DOHH2 (cell line): ENCODE data around the gene MYL5.

Experiments
- H3F3A ChIP-seq: fragments of 200-600 bp; sonication (generic), shearing (Covaris generic); 2 replicates; pipeline ENCODE4 v1.6.0; 2016; ENCODE audit warnings: antibody characterized with exemption, mild to moderate bottlenecking; ENCODE audit not compliant: control insufficient read depth, insufficient read depth
- H3K27ac ChIP-seq: fragments of 200-600 bp; sonication (generic); 2 replicates; pipeline ENCODE4 v1.5.1; 2014; ENCODE audit warnings: low read depth, mild to moderate bottlenecking, low read length, moderate library complexity
- H3K27me3 ChIP-seq: fragments of 200-600 bp; sonication (generic); 2 replicates; pipeline ENCODE4 v1.6.1; 2014; ENCODE audit warnings: mild to moderate bottlenecking, low read length, mixed read lengths; ENCODE audit not compliant: control insufficient read depth
- H3K36me3 ChIP-seq: fragments of 200-600 bp; sonication (generic); 2 replicates; pipeline ENCODE4 v1.6.1; 2014; ENCODE audit warnings: mild to moderate bottlenecking, low read length, moderate library complexity, mixed read lengths; ENCODE audit not compliant: control insufficient read depth
- H3K4me1 ChIP-seq: fragments of 200-600 bp; sonication (generic); 2 replicates; pipeline ENCODE4 v1.6.1; 2014; ENCODE audit warnings: mild to moderate bottlenecking, low read length, mixed read lengths; ENCODE audit not compliant: control insufficient read depth
- H3K4me2 ChIP-seq: fragments of 200-600 bp; sonication (generic); 2 replicates; pipeline ENCODE4 v1.6.0; 2014; ENCODE audit warnings: mild to moderate bottlenecking, low read length, moderate library complexity
- H3K4me3 ChIP-seq: fragments of 200-600 bp; sonication (generic); 2 replicates; pipeline ENCODE4 v1.5.1; 2014; ENCODE audit warnings: mild to moderate bottlenecking, low read length, mixed read lengths
- H3K79me2 ChIP-seq: fragments of 200-600 bp; sonication (generic); 2 replicates; pipeline ENCODE4 v1.6.1; 2014; ENCODE audit warnings: mild to moderate bottlenecking, low read length, mixed read lengths; ENCODE audit not compliant: control insufficient read depth
- H3K9me2 ChIP-seq: fragments of 200-600 bp; sonication (generic); replicated peaks from 2 replicates; pipeline ENCODE4 v1.6.1; 2014; ENCODE audit warnings: mild to moderate bottlenecking, low read length, mixed read lengths; ENCODE audit not compliant: control insufficient read depth
- H3K9me3 ChIP-seq: fragments of 200-600 bp; sonication (generic); 2 replicates; pipeline ENCODE4 v1.6.1; 2014; ENCODE audit warnings: antibody characterized with exemption, low read length, mixed read lengths; ENCODE audit not compliant: control insufficient read depth, insufficient read depth
- H4K20me1 ChIP-seq: fragments of 200-600 bp; sonication (generic); 2 replicates; pipeline ENCODE4 v1.6.0; 2014; ENCODE audit warnings: low read depth, mild to moderate bottlenecking, antibody characterized with exemption, low read length, moderate library complexity; ENCODE audit not compliant: control insufficient read depth, insufficient read depth
- CTCF ChIP-seq: fragments of 200-600 bp; sonication (generic); IDR thresholded peaks from one replicate; pipeline ENCODE4 v1.5.1; 2014; ENCODE audit warnings: antibody characterized with exemption, mild to moderate bottlenecking, low read depth, low read length; ENCODE audit not compliant: poor library complexity, severe bottlenecking
- EZH2phosphoT487 ChIP-seq: fragments of 200-600 bp; sonication (generic); IDR thresholded peaks from 2 replicates; pipeline ENCODE4 v1.6.1; 2017; ENCODE audit warnings: borderline replicate concordance, mild to moderate bottlenecking, antibody characterized with exemption, low read length, moderate library complexity, mixed read lengths

Gene MYL5

GRCh38 chr4:657834-658667 is 16.3 kb upstream of the MYL5 start:
- Histone ChIP-seq H4K20me1 (no peaks in the 10 kb centered on the region), H3K4me2 (no peak overlapping the region), H3K27ac (no peak overlapping the region), H3K4me3 (no peak overlapping the region), H3K27me3 (no peaks in the 10 kb centered on the region), H3K4me1 (peaks cover 2% of the 10 kb centered on the region), H3K9me3 (peaks cover 11% of the 10 kb centered on the region; the same call in 1 of the 2 replicates), H3F3A (no peaks in the 10 kb centered on the region), H3K9me2 (no peaks in the 10 kb centered on the region), H3K79me2 (no peaks in the 10 kb centered on the region), H3K36me3 (no peaks in the 10 kb centered on the region)
- no peak for TF ChIP-seq EZH2phosphoT487
- no peak for TF ChIP-seq CTCF

GRCh38 chr4:658681-659667 is 15.4 kb upstream of the MYL5 start:
- Histone ChIP-seq H3K4me3 (no peak overlapping the region), H3F3A (no peaks in the 10 kb centered on the region), H3K4me1 (peaks cover 8% of the 10 kb centered on the region), H3K27me3 (no peaks in the 10 kb centered on the region), H3K27ac (no peak overlapping the region), H3K79me2 (no peaks in the 10 kb centered on the region), H3K9me3 (peaks cover 11% of the 10 kb centered on the region; the same call in 1 of the 2 replicates), H3K36me3 (no peaks in the 10 kb centered on the region), H3K9me2 (no peaks in the 10 kb centered on the region), H3K4me2 (no peak overlapping the region), H4K20me1 (no peaks in the 10 kb centered on the region)
- no peak for TF ChIP-seq CTCF
- TF ChIP-seq EZH2phosphoT487 = no peak

- no peak overlapping the region for H3K4me3 ChIP-seq
- H3K79me2 ChIP-seq = no peaks in the 10 kb centered on the region
- peaks cover 17% of the 10 kb centered on the region for H3K4me1 ChIP-seq
- TF ChIP-seq CTCF (no peak), EZH2phosphoT487 (no peak)
- no peak overlapping the region for H3K4me2 ChIP-seq
- no peak overlapping the region for H3K27ac ChIP-seq
- peaks cover 11% of the 10 kb centered on the region; the same call in 1 of the 2 replicates for H3K9me3 ChIP-seq
- H3K9me2 ChIP-seq = no peaks in the 10 kb centered on the region
- no peaks in the 10 kb centered on the region for H4K20me1 ChIP-seq
- no peaks in the 10 kb centered on the region for H3F3A ChIP-seq
- H3K27me3 ChIP-seq = no peaks in the 10 kb centered on the region
- no peaks in the 10 kb centered on the region for H3K36me3 ChIP-seq
These were observed 14.5 kb upstream of the MYL5 start for GRCh38 chr4:659851-660250.
